Measurements from ENCODE around the gene DPP7.

GRCh38 chr9:137147091-137147792 lies 32.7 kb upstream of the DPP7 start:
- TF ChIP-seq HNRNPUL1 (IDR thresholded peaks at IDR 0.05; ENCODE audit: low read length) (no peak), RBFOX2 (IDR thresholded peaks at IDR 0.05; ENCODE audit: low read depth, low read length) (no peak), CTCF (IDR thresholded peaks at IDR 0.05 in 2 of 3, conservative IDR thresholded peaks at IDR 0.05 in 1 of 3; ENCODE audit: insufficient read depth in 2 of 3, low read depth in 1 of 3, low read length in 3 of 3) (no peak), ZNF24 (IDR thresholded peaks at IDR 0.05) (no peak), ZNF395 (CRISPR knock-in tag; IDR thresholded peaks at IDR 0.05) (no peak), FOXA3 (CRISPR knock-in tag; conservative IDR thresholded peaks at IDR 0.05 in 1 of 2, IDR thresholded peaks at IDR 0.05 in 1 of 2) (no peak), GABPB2 (CRISPR knock-in tag; conservative IDR thresholded peaks at IDR 0.05) (no peak), REST (IDR thresholded peaks at IDR 0.05; ENCODE audit: borderline replicate concordance) (no peak), REST (CRISPR knock-in tag; IDR thresholded peaks at IDR 0.05; ENCODE audit: low read depth) (no peak), MXD1 (CRISPR knock-in tag; IDR thresholded peaks at IDR 0.05; ENCODE audit: borderline replicate concordance, poor library complexity, severe bottlenecking) (no peak)

Data from K562 (cell line).